Subcutaneous abdominal adipose tissue (tissue), 5 donors: Measurements from ENCODE around the gene MYH8.

Experiments
- H3K27ac ChIP-seq: one replicate; pipeline ENCODE4 v1.7.0; 2013; ENCODE audit warnings: low read depth, mild to moderate bottlenecking, inconsistent platforms, low read length, moderate library complexity
- H3K27me3 ChIP-seq, 5 donors: one replicate each; pipeline ENCODE4 v1.7.0; 2013; ENCODE audit warnings: low read length in 5 of 5, inconsistent platforms in 1 of 5; ENCODE audit not compliant: control insufficient read depth in 5 of 5, insufficient read depth in 4 of 5
- H3K36me3 ChIP-seq, 5 donors: one replicate each; pipeline ENCODE4 v1.7.0; 2013; ENCODE audit warnings: low read length in 5 of 5; ENCODE audit not compliant: control insufficient read depth in 5 of 5, insufficient read depth in 5 of 5
- H3K4me1 ChIP-seq, 5 donors: one replicate each; pipeline ENCODE4 v1.7.0; 2013; ENCODE audit warnings: low read length in 5 of 5, mild to moderate bottlenecking in 3 of 5, moderate library complexity in 1 of 5; ENCODE audit not compliant: control insufficient read depth in 5 of 5, insufficient read depth in 5 of 5
- H3K4me3 ChIP-seq, 5 donors: one replicate each; pipeline ENCODE4 v1.7.0; 2013; ENCODE audit warnings: low read length in 5 of 5, low read depth in 1 of 5
- H3K9ac ChIP-seq, 5 donors: one replicate each; pipeline ENCODE4 v1.7.0; 2013; ENCODE audit warnings: low read length in 5 of 5, mild to moderate bottlenecking in 4 of 5, moderate library complexity in 3 of 5
- H3K9me3 ChIP-seq, 5 donors: one replicate each; pipeline ENCODE4 v1.7.0; 2013; ENCODE audit warnings: low read length in 5 of 5; ENCODE audit not compliant: control insufficient read depth in 5 of 5
- donor health status: healthy.
- donor health status: healthy.
- donor health status: healthy.
- donor health status: healthy.
- donor health status: healthy.

Gene MYH8

DNA sequence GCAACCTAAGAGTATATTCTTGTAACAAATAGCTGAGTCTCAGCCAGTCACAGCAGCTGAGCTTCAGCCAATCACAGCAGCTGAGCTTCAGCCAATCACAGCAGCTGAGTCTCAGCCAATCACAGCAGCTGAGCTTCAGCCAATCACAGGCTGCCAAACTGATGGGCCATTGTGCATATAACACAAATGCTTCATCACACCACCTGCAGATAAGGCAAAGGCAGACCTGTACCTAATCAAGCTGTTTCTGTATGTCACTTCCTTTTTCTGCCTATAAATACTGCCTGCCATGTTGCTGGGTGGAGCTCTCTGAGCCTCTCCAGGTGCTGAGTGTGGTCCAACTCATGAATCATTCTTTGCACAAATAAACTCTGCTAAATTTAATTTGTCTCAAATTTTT lies 68.9 kb downstream of the MYH8 start:
- no peaks in the 10 kb centered on the region for H3K36me3 ChIP-seq
- H3K27me3 ChIP-seq, result no peaks in the 10 kb centered on the region
- H3K4me3 ChIP-seq, result no peak overlapping the region
- H3K27ac ChIP-seq, result no peak overlapping the region
- H3K9me3 ChIP-seq, result no peaks in the 10 kb centered on the region
- no peaks in the 10 kb centered on the region for H3K4me1 ChIP-seq
- no peak overlapping the region for H3K9ac ChIP-seq

DNA sequence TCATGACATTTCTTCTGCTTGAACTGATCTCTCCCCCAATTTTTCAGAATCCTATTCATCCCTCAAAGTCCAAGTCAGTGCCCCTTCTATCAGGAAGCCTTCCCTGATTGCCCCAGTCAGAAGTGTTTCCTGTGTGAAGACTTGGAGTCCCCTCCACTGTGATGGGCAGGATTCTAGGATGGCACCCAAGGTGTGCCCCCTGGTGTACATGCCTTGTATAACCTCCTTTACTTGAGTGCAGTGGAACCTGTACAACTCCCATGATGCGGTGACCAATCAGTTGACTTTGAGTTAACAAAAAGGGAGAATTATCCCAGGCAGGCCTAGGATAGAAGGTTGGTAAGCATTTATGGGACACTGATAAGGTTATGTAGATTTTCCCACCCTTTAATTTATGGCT lies 72.3 kb downstream of the MYH8 start:
- Histone ChIP-seq H3K27ac (no peak overlapping the region), H3K4me3 (no peak overlapping the region), H3K4me1 (no peaks in the 10 kb centered on the region), H3K27me3 (no peaks in the 10 kb centered on the region), H3K36me3 (no peaks in the 10 kb centered on the region), H3K9me3 (no peaks in the 10 kb centered on the region), H3K9ac (no peak overlapping the region)

DNA sequence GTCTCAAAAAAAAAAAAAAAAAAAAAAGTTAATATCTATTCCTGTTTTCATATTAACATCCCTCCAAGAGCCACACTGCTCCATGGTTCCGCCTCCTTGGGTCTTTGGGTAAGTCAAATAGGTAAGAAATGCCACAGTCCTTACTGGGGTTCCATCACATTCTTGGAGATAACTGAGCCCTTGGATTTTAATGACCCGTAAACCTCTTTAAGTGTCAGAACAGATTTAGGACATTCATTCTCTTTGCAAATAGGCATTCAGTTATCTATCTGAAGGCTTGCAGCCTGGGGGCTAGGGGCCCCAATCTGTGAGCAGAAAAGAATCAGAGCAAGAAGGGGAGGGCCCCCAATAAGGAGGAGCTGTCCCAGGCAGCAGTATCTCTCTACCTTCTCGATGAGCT lies 76.9 kb downstream of the MYH8 start:
- H3K9ac ChIP-seq, result no peak overlapping the region
- H3K4me3 ChIP-seq, result no peak overlapping the region
- no peaks in the 10 kb centered on the region for H3K27me3 ChIP-seq
- no peak overlapping the region for H3K27ac ChIP-seq
- no peaks in the 10 kb centered on the region for H3K9me3 ChIP-seq
- no peaks in the 10 kb centered on the region for H3K4me1 ChIP-seq
- no peaks in the 10 kb centered on the region for H3K36me3 ChIP-seq
